Measurements from ENCODE around the gene BTNL9. TPM values are rescaled to one million over a fixed set of nuclear protein-coding genes. Genes with fewer than 3 reads are reported as not detected.

BTNL9 gene
- total RNA-seq, 1 donor from 2014 or later: not detected

- no peaks in the 10 kb centered on the region for H3K4me1 Mint-ChIP-seq (ENCODE audit: unreplicated experiment)
- H3K9me3 Mint-ChIP-seq (ENCODE audit: unreplicated experiment): peaks cover 10% of the 10 kb centered on the region
- H3K4me3 Mint-ChIP-seq (ENCODE audit: unreplicated experiment): no peak overlapping the region
- no peak for TF ChIP-seq CTCF (IDR thresholded peaks at IDR 0.05)
- H3K27ac Mint-ChIP-seq (ENCODE audit: unreplicated experiment): no peak overlapping the region
- no peaks in the 10 kb centered on the region for H3K36me3 Mint-ChIP-seq (ENCODE audit: unreplicated experiment)
- no peaks in the 10 kb centered on the region for H3K27me3 Mint-ChIP-seq (ENCODE audit: unreplicated experiment)
- no peak for DNase-seq (ENCODE audit: extremely low spot score, unreplicated experiment)
Observed at GRCh38 chr5:181020688-181021087, 19.4 kb upstream of the BTNL9 start.

GRCh38 chr5:181024245-181025064 lies 15.6 kb upstream of the BTNL9 start:
- Mint-ChIP-seq H3K27ac (ENCODE audit: unreplicated experiment) (no peak overlapping the region), H3K9me3 (ENCODE audit: unreplicated experiment) (peaks cover 10% of the 10 kb centered on the region), H3K27me3 (ENCODE audit: unreplicated experiment) (peaks cover 9% of the 10 kb centered on the region), H3K4me1 (ENCODE audit: unreplicated experiment) (no peaks in the 10 kb centered on the region), H3K4me3 (ENCODE audit: unreplicated experiment) (no peak overlapping the region), H3K36me3 (ENCODE audit: unreplicated experiment) (no peaks in the 10 kb centered on the region)
- peak; percentile 72 for DNase-seq (ENCODE audit: extremely low spot score, unreplicated experiment)
- no peak for TF ChIP-seq CTCF (IDR thresholded peaks at IDR 0.05)

- Mint-ChIP-seq H3K27me3 (ENCODE audit: unreplicated experiment) (peaks cover 14% of the 10 kb centered on the region), H3K9me3 (ENCODE audit: unreplicated experiment) (no peaks in the 10 kb centered on the region), H3K36me3 (ENCODE audit: unreplicated experiment) (no peaks in the 10 kb centered on the region), H3K27ac (ENCODE audit: unreplicated experiment) (no peak overlapping the region), H3K4me3 (ENCODE audit: unreplicated experiment) (no peak overlapping the region), H3K4me1 (ENCODE audit: unreplicated experiment) (no peaks in the 10 kb centered on the region)
- DNase-seq (ENCODE audit: extremely low spot score, unreplicated experiment): no peak
- TF ChIP-seq CTCF (IDR thresholded peaks at IDR 0.05): no peak
Observed at GRCh38 chr5:181027452-181028031, 12.5 kb upstream of the BTNL9 start.

DNA sequence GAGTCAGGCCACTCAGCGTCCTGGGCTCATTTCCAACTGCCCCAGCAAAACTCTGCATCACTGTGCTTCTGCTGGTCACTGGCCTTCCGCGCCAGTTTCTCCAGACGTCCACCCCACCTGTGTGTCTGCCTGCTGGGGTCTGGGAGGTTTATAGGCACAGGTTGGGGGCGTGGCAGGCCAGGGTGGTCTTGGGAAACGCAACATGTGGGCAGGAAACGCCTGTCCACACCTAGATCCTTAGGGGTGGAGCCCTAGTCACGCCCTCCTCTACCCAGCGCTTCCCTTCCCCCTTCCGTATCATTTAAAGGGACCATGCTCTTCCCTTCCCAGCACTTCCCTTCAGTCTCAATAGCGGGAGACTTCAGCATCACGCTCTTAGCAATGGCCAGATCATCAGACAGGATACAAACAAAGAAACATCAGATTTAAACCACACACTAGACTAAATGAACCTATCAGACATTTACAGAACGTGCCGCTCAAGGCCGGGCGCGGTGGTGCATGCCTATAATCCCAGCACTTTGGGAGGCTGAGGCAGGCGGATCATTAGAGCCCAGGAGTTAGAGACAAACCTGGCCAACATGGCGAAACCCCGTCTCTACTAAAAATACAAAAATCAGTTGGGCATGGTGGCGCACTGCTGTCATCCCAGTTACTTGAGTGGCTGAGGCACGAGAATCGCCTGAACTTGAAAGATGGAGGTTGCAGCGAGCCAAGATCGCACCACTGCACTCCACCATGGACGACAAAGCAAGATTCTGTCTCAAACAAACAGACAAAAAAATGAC lies 11.8 kb upstream of the BTNL9 start:
- no peak overlapping the region for H3K4me3 Mint-ChIP-seq (ENCODE audit: unreplicated experiment)
- no peaks in the 10 kb centered on the region for H3K9me3 Mint-ChIP-seq (ENCODE audit: unreplicated experiment)

More for the DNA sequence above, 11.8 kb upstream of the BTNL9 start:
- DNase-seq (ENCODE audit: extremely low spot score, unreplicated experiment): peak; percentile 65
- Mint-ChIP-seq H3K27ac (ENCODE audit: unreplicated experiment) (no peak overlapping the region), H3K36me3 (ENCODE audit: unreplicated experiment) (no peaks in the 10 kb centered on the region), H3K27me3 (ENCODE audit: unreplicated experiment) (peaks cover 14% of the 10 kb centered on the region), H3K4me1 (ENCODE audit: unreplicated experiment) (no peaks in the 10 kb centered on the region)
- TF ChIP-seq CTCF (IDR thresholded peaks at IDR 0.05): no peak

Data from osteocyte (in vitro differentiated cells).